Gastrocnemius medialis (tissue), 4 donors: ENCODE data around the gene CRPPA. TPM values are rescaled to one million over a fixed set of nuclear protein-coding genes. Genes with fewer than 3 reads are reported as not detected.

ENCODE experiments used
- ATAC-seq, 2 donors: fragments of 150-250 bp; one replicate each; pipeline ENCODE4 v1.9.1; 2016
- DNase-seq, 2 donors: peaks; one replicate each; pipeline ENCODE4 v3.0.0-alpha.2; 2019
- H3K27ac ChIP-seq, 4 donors: fragments of 200-600 bp; sonication (generic); 1 replicate in 1 of 4; 2 replicates in 3 of 4; pipeline ENCODE4 v1.5.1; 2016 to 2018; ENCODE audit warnings: mild to moderate bottlenecking in 2 of 4, moderate library complexity in 1 of 4
- H3K27me3 ChIP-seq, 3 donors: fragments of 200-600 bp; sonication (generic) in 2 of 3; 1 replicate in 1 of 3; 2 replicates in 2 of 3; pipeline versions ENCODE4 v1.5.1 to v1.6.0; 2016 to 2019; ENCODE audit warnings: mild to moderate bottlenecking in 1 of 3, moderate library complexity in 1 of 3
- H3K36me3 ChIP-seq, 2 donors: fragments of 200-600 bp; sonication (generic) in 1 of 2; one replicate each; pipeline ENCODE4 v1.5.1; 2017 to 2018
- H3K4me1 ChIP-seq, 2 donors: fragments of 200-600 bp; sonication (generic) in 1 of 2; one replicate each; pipeline ENCODE4 v1.5.1; 2016 to 2017; ENCODE audit warnings: mild to moderate bottlenecking in 2 of 2
- H3K4me3 ChIP-seq, 4 donors: fragments of 200-600 bp; sonication (generic) in 3 of 4; 1 replicate in 1 of 4; 2 replicates in 3 of 4; pipeline ENCODE4 v1.5.1; 2016 to 2019; ENCODE audit warnings: mild to moderate bottlenecking in 2 of 4
- H3K9me3 ChIP-seq, 3 donors: fragments of 200-600 bp; sonication (generic) in 2 of 3; 1 replicate in 1 of 3; 2 replicates in 2 of 3; pipeline ENCODE4 v1.5.1; 2016 to 2019
- POLR2A ChIP-seq, 2 donors: fragments of 450-650 bp; IDR thresholded peaks; one replicate each; pipeline ENCODE4 v1.6.1; 2017; ENCODE audit warnings: antibody characterized with exemption in 2 of 2, mild to moderate bottlenecking in 2 of 2, moderate library complexity in 2 of 2
- in situ Hi-C, 4 donors: fragments of 200-750 bp; cut with MboI; loops; one replicate each; pipeline versions ENCODE4 v1.15.0 to v1.8.0; 2017; ENCODE audit warnings: low sequenced_read_pairs in 4 of 4
- intact Hi-C: fragments of 100-400 bp; cut with DNase I; formaldehyde crosslinking; loops from one replicate; pipeline ENCODE4 v1.15.1; 2023; ENCODE audit warnings: low total_unique reads
- total RNA-seq, 4 donors: library from RNA; depleted of rRNA; stranded (reverse); fragments of >200 nt; gene quantifications; one replicate each; pipeline versions ENCODE4 v1.1.0 to v1.2.3, GENCODE V29; 2016
- TF ChIP-seq, protein P1 (sequence below), 5 experiments: fragments of 450-650 bp in 3 of 5; fragments of 200-600 bp in 2 of 5; sonication (generic) in 2 of 5; IDR thresholded peaks in 4 of 5; conservative IDR thresholded peaks in 1 of 5; 1 replicate in 4 of 5; 2 replicates in 1 of 5; pipeline ENCODE4 v1.5.1; 2016 to 2019; ENCODE audit warnings: antibody characterized with exemption in 5 of 5, mild to moderate bottlenecking in 3 of 5, moderate library complexity in 3 of 5

Gene CRPPA
- total RNA-seq, 4 donors from 2014 or later, result 1.2 to 4.9 (median 2.4) TPM

DNA sequence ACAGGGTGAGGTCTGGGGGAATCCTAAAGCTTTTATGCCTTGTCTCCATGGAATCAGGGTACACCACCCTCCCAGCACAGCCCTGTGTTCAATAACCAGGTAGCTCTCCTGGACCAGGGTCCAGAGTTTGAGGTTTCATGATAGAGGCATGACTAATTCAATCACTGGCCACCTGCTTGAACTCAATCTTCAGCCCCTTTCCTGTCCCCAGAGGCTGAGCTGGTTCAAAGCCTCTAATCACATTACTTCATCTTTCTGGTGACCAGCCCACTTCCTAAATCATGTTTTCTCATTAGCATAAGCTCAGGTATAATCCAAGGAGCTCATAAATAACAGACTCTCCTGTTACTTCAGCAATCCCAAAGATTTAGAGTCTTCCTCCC lies 20.5 kb downstream of the CRPPA start:
- no peak overlapping the region for H3K27ac ChIP-seq
- no peak for ATAC-seq
- intact Hi-C loops, result no loop called here
- H3K4me1 ChIP-seq, result no peaks in the 10 kb centered on the region
- no peaks in the 10 kb centered on the region for H3K9me3 ChIP-seq
- H3K4me3 ChIP-seq, result no peak overlapping the region
- no peaks in the 10 kb centered on the region for H3K27me3 ChIP-seq
- in situ Hi-C loops, result loop anchor here in 1 of 4 donors (25.0 kb wide), 1 partner anchor 511 kb away; no protein-coding TSS in a partner anchor
- no peak for DNase-seq
- no peaks in the 10 kb centered on the region for H3K36me3 ChIP-seq
- TF ChIP-seq, protein P1, sequence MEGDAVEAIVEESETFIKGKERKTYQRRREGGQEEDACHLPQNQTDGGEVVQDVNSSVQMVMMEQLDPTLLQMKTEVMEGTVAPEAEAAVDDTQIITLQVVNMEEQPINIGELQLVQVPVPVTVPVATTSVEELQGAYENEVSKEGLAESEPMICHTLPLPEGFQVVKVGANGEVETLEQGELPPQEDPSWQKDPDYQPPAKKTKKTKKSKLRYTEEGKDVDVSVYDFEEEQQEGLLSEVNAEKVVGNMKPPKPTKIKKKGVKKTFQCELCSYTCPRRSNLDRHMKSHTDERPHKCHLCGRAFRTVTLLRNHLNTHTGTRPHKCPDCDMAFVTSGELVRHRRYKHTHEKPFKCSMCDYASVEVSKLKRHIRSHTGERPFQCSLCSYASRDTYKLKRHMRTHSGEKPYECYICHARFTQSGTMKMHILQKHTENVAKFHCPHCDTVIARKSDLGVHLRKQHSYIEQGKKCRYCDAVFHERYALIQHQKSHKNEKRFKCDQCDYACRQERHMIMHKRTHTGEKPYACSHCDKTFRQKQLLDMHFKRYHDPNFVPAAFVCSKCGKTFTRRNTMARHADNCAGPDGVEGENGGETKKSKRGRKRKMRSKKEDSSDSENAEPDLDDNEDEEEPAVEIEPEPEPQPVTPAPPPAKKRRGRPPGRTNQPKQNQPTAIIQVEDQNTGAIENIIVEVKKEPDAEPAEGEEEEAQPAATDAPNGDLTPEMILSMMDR (IDR thresholded peaks at IDR 0.05 in 4 of 5, conservative IDR thresholded peaks at IDR 0.05 in 1 of 5), result no peak
- no peak for TF ChIP-seq POLR2A (IDR thresholded peaks at IDR 0.05)

DNA sequence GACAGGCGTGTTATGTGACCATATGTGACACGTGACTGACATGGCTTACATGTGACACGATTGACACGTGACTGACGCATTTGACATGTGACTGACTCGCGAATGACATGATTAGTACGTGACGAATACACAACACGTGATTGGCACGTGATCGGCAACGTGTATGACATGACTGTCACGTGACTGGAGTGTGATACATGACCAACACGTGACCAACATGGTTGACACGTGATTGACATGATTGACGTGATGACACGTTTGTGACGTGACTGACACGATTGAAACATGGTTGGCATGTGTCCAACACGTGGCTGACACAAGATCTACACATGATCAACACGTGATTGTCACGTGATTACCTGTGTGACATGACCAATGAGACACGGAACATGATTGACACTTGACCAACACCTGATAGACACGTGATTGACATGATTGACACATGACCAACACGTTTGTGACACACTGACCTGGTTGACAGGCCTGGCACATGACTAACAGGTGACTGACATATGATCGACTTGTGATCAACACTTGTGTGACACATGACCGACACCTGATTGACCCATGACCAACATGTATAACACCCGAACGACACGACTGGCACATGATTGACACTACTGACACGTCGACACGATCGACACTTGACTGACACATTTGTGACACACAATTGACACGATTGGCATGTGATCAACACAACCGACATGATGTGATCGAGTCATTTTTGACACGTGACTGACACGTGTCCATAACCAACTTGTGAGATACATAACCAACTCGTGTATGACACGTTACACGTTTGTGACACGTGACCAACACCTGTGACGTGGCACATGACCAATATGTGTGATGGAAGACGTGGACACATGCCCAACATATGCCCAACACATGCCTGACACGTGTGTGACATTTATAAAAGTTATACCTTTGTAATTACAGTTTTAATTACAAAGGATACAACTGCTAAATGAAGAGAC lies 21.1 kb downstream of the CRPPA start:
- Histone ChIP-seq H3K27ac (no peak overlapping the region), H3K27me3 (no peaks in the 10 kb centered on the region), H3K4me1 (no peaks in the 10 kb centered on the region), H3K36me3 (no peaks in the 10 kb centered on the region), H3K4me3 (no peak overlapping the region), H3K9me3 (no peaks in the 10 kb centered on the region)
- no peak for ATAC-seq
- in situ Hi-C loops, result loop anchor here in 1 of 4 donors (25.0 kb wide), 1 partner anchor 512 kb away; no protein-coding TSS in a partner anchor
- TF ChIP-seq, protein P1 (IDR thresholded peaks at IDR 0.05 in 4 of 5, conservative IDR thresholded peaks at IDR 0.05 in 1 of 5), result no peak
- no peak for TF ChIP-seq POLR2A (IDR thresholded peaks at IDR 0.05)
- intact Hi-C loops, result no loop called here
- no peak for DNase-seq

DNA sequence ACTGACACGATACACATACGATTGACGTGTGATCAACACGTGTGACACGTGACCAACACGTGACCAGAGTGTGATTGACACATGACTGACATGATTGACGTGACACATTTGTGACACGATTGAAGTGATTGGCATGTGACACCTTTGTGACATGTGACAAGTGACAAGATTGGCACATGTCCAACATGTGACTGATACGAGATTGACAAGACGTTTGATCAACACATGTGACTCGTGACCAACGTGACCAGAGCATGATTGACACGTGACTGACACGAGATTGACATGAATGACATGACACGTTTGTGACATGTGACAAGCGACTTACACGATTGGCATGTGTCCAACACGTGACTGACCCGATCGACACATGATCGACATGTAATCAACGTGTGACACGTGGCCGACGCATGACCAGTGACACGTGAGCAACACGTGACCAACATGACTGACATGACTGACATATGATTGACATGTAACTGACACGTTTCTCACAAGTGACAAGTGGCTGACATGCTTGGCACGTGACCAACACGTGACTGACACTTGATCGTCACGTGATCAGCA lies 22.0 kb downstream of the CRPPA start:
- intact Hi-C loops, result no loop called here
- no peak for TF ChIP-seq POLR2A (IDR thresholded peaks at IDR 0.05)
- TF ChIP-seq, protein P1 (IDR thresholded peaks at IDR 0.05 in 4 of 5, conservative IDR thresholded peaks at IDR 0.05 in 1 of 5), result no peak
- ATAC-seq, result no peak

DNA sequence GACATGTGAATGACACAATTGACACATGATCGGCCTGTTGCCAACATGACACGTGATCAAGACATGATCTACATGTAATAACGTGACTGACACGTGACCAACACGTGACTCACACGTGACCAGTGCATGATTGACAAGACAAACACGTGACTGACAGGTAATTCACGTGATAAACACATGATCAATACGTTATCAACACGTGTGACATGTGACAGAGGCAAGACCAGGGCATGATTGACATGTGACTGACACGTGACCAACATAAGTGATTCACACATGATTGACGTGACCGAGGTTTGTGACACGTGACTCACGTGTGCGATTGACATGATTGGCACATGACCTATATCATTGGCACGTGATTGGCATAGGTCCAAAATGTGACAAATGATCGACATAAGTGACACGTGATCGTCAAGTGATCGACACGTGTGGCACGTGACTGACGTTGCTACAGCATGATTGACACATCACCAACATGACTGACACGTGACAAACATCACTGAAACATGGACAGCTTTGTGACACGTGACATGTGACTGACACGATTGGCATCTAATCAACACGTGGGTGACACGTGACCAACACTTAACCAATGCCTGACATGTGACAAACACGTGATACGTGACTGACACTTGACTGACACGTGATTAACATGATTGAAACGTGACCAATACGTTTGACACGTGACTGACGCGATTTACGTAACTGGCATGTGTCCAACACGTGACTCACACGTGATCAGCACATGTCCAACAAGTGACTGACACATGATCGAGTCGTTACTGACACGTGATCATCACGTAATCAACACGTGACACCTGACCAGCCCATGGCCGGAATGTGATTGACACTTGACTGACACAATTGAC lies 23.0 kb downstream of the CRPPA start:
- Histone ChIP-seq H3K27ac (no peak overlapping the region), H3K36me3 (no peaks in the 10 kb centered on the region), H3K9me3 (peaks cover 0 to 7% (median 0%) of the 10 kb centered on the region in 3 donors), H3K4me3 (no peak overlapping the region), H3K4me1 (no peaks in the 10 kb centered on the region), H3K27me3 (no peaks in the 10 kb centered on the region)
- ATAC-seq (no peak), DNase-seq (no peak)
- in situ Hi-C loops (no loop called here), intact Hi-C loops (no loop called here)
- TF ChIP-seq, protein P1 (IDR thresholded peaks at IDR 0.05 in 4 of 5, conservative IDR thresholded peaks at IDR 0.05 in 1 of 5), result no peak
- TF ChIP-seq POLR2A (IDR thresholded peaks at IDR 0.05), result no peak

More for the DNA sequence above, 22.0 kb downstream of the CRPPA start:
- Histone ChIP-seq H3K9me3 (no peaks in the 10 kb centered on the region), H3K27me3 (no peaks in the 10 kb centered on the region), H3K4me3 (no peak overlapping the region), H3K27ac (no peak overlapping the region), H3K36me3 (no peaks in the 10 kb centered on the region), H3K4me1 (no peaks in the 10 kb centered on the region)
- no peak for DNase-seq
- in situ Hi-C loops, result no loop called here
